GM12864 (cell line): ENCODE results near the gene LPAR5.

Experiments
- DNase-seq: peaks from one replicate; pipeline ENCODE4 v3.0.0-alpha.2; 2011; ENCODE audit warnings: low read depth
- H3K4me3 ChIP-seq: 2 replicates; pipeline ENCODE4 v1.5.1; 2011; ENCODE audit warnings: mild to moderate bottlenecking, low read depth, low read length, control low read depth
- CTCF ChIP-seq: IDR thresholded peaks from 2 replicates; pipeline ENCODE4 v1.5.1; 2011; ENCODE audit warnings: low read depth, mild to moderate bottlenecking, moderate library complexity, low read length, control low read depth, inconsistent platforms; ENCODE audit errors: missing control alignments

Gene LPAR5

GRCh38 chr12:6640497-6640896, 4.7 kb upstream of the LPAR5 start:
- TF ChIP-seq CTCF, result no peak
- DNase-seq, result no peak

GRCh38 chr12:6639151-6639801, 3.5 kb upstream of the LPAR5 start:
- no peak for DNase-seq
- H3K4me3 ChIP-seq, result no peak overlapping the region
- no peak for TF ChIP-seq CTCF

More at GRCh38 chr12:6640497-6640896, 4.7 kb upstream of the LPAR5 start:
- no peak overlapping the region for H3K4me3 ChIP-seq

GRCh38 chr12:6638305-6638704, 2.5 kb upstream of the LPAR5 start:
- no peak overlapping the region for H3K4me3 ChIP-seq
- DNase-seq, result no peak
- TF ChIP-seq CTCF, result no peak

- H3K4me3 ChIP-seq, result peak overlapping the region; percentile 49
- TF ChIP-seq CTCF, result no peak
- DNase-seq, result no peak
Observed at GRCh38 chr12:6635375-6635855, 344 bp downstream of the LPAR5 start.

GRCh38 chr12:6632026-6632983, 3.5 kb downstream of the LPAR5 start:
- H3K4me3 ChIP-seq, result peak overlapping the region; percentile 52
- no peak for DNase-seq
- no peak for TF ChIP-seq CTCF

GRCh38 chr12:6631549-6631961, 4.2 kb downstream of the LPAR5 start:
- no peak for DNase-seq
- H3K4me3 ChIP-seq, result peak overlapping the region; percentile 52
- TF ChIP-seq CTCF, result no peak
